ENCODE measurements around the gene NAA25.

DNA sequence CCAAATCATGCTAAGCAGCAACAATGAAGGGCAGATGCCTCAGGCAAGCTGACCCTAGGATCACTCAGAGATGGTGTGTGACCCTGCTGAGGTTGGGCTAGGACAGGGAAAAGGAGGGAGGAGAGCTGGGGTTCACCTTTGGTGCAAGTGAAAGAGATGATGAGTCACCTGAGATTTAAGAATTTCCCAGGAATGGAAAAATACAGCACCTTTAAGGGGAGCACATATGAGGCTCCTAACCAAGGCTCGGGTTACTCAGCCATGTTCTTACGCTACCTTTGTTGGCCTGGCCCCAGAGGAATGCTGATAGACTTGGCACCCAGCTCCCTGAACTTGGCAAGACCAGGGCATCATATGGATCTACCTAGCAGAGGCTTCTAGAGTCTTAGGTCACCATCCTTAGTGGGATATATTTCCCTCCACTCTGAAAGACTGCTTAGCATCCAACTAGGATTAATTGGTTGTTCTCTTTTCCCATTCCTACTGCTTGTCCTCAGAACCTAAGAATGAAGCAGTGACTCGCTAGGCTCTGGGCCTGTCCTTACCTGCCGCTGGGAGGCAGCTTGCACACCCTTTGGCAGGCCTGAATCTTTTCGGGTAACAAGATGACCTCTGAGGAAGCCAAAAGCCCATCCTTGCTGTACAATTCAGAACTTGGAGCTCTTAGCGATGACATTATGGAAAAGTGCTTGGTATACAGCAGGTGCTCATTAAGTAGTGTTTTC lies 4.0 kb upstream of the NAA25 start:
- TF ChIP-seq, protein P1, sequence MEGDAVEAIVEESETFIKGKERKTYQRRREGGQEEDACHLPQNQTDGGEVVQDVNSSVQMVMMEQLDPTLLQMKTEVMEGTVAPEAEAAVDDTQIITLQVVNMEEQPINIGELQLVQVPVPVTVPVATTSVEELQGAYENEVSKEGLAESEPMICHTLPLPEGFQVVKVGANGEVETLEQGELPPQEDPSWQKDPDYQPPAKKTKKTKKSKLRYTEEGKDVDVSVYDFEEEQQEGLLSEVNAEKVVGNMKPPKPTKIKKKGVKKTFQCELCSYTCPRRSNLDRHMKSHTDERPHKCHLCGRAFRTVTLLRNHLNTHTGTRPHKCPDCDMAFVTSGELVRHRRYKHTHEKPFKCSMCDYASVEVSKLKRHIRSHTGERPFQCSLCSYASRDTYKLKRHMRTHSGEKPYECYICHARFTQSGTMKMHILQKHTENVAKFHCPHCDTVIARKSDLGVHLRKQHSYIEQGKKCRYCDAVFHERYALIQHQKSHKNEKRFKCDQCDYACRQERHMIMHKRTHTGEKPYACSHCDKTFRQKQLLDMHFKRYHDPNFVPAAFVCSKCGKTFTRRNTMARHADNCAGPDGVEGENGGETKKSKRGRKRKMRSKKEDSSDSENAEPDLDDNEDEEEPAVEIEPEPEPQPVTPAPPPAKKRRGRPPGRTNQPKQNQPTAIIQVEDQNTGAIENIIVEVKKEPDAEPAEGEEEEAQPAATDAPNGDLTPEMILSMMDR (conservative IDR thresholded peaks at IDR 0.05; ENCODE audit: low read depth, low read length): no peak
- no peak for TF ChIP-seq POLR2A (IDR thresholded peaks at IDR 0.05; ENCODE audit: low read depth, low read length)
- TF ChIP-seq FOS (IDR thresholded peaks at IDR 0.05; ENCODE audit: low read depth, low read length): no peak
- no peak for TF ChIP-seq MXI1 (IDR thresholded peaks at IDR 0.05; ENCODE audit: borderline replicate concordance, low read depth, low read length)

Measured in IMR-90 (cell line).